HG03469 (cell line): ENCODE results near the gene PDE4D.
"Not testable (repeated sequence)": the region's sequence is repeated elsewhere in the genome, so short reads cannot be mapped to it uniquely, and the experiment has no call there.

ENCODE experiments used
- ATAC-seq: cut with Tn5 transposase; IDR thresholded peaks from one replicate; pipeline ENCODE4 v1.9.1; 2021; ENCODE audit warnings: mild to moderate bottlenecking, moderate library complexity, moderate number of reproducible peaks; ENCODE audit not compliant: unreplicated experiment

The PDE4D gene

GRCh38 chr5:59620535-59621212 lies 272.9 kb downstream of the PDE4D start:
- peak; percentile 57 for ATAC-seq

- no peak for ATAC-seq
These were observed 274.9 kb downstream of the PDE4D start for GRCh38 chr5:59618644-59619043.

- no peak for ATAC-seq
These were observed 276.2 kb downstream of the PDE4D start for GRCh38 chr5:59617186-59617771.

- no peak for ATAC-seq
These were observed 277.1 kb downstream of the PDE4D start for GRCh38 chr5:59616413-59616812.

- ATAC-seq = no peak
These were observed 278.3 kb downstream of the PDE4D start for GRCh38 chr5:59615272-59615671.

GRCh38 chr5:59609501-59610265 lies 283.8 kb downstream of the PDE4D start:
- ATAC-seq = no peak

- ATAC-seq = no peak
These were observed 284.8 kb downstream of the PDE4D start for GRCh38 chr5:59608745-59609144.

- no peak for ATAC-seq
These were observed 286.3 kb downstream of the PDE4D start for GRCh38 chr5:59607138-59607765.

GRCh38 chr5:59605915-59606314 lies 287.6 kb downstream of the PDE4D start:
- ATAC-seq = no peak

GRCh38 chr5:59604111-59604510 lies 289.4 kb downstream of the PDE4D start:
- no peak for ATAC-seq

GRCh38 chr5:59600998-59601397 lies 292.5 kb downstream of the PDE4D start:
- ATAC-seq = no peak

- no peak for ATAC-seq
These were observed 293.4 kb downstream of the PDE4D start for GRCh38 chr5:59600153-59600552.

- ATAC-seq = no peak
These were observed 293.8 kb downstream of the PDE4D start for GRCh38 chr5:59599729-59600128.

GRCh38 chr5:59598547-59598874 lies 295.0 kb downstream of the PDE4D start:
- no peak for ATAC-seq

- no peak for ATAC-seq
These were observed 295.6 kb downstream of the PDE4D start for GRCh38 chr5:59597690-59598546.

- ATAC-seq = no peak
These were observed 296.8 kb downstream of the PDE4D start for GRCh38 chr5:59596586-59597350.

GRCh38 chr5:59594118-59594517 lies 299.4 kb downstream of the PDE4D start:
- ATAC-seq = not testable (repeated sequence)

- ATAC-seq = no peak
These were observed 300.0 kb downstream of the PDE4D start for GRCh38 chr5:59593439-59594007.

GRCh38 chr5:59592101-59592500 lies 301.4 kb downstream of the PDE4D start:
- ATAC-seq = no peak

- peak; percentile 90 for ATAC-seq
These were observed 302.4 kb downstream of the PDE4D start for GRCh38 chr5:59591162-59591561.
